GM18499 (cell line): ENCODE data around the gene CLTCL1.
"Not testable (repeated sequence)": the region's sequence is repeated elsewhere in the genome, so short reads cannot be mapped to it uniquely, and the experiment has no call there.

ENCODE experiments used
- ATAC-seq: cut with Tn5 transposase; IDR thresholded peaks from one replicate; pipeline ENCODE4 v1.9.1; 2021; ENCODE audit warnings: moderate number of reproducible peaks; ENCODE audit not compliant: insufficient read depth, unreplicated experiment

Gene CLTCL1

GRCh38 chr22:19291580-19292457 lies at the start of gene CLTCL1:
CLTCL1 (minus strand) TSS chr22:19291719; CDS start chr22:19291641, 78 bp downstream.
- no peak for ATAC-seq

- no peak for ATAC-seq
These were observed 45.6 kb upstream of the CLTCL1 start for GRCh38 chr22:19337137-19337536.

- no peak for ATAC-seq
These were observed 44.9 kb upstream of the CLTCL1 start for GRCh38 chr22:19336133-19337075.

GRCh38 chr22:19331975-19332374 lies 40.5 kb upstream of the CLTCL1 start:
- no peak for ATAC-seq

GRCh38 chr22:19331474-19331873 lies 40.0 kb upstream of the CLTCL1 start:
- ATAC-seq = no peak

- no peak for ATAC-seq
These were observed 39.4 kb upstream of the CLTCL1 start for GRCh38 chr22:19330865-19331418.

- ATAC-seq = not testable (repeated sequence)
These were observed 38.7 kb upstream of the CLTCL1 start for GRCh38 chr22:19330205-19330604.

GRCh38 chr22:19329454-19329853 lies 37.9 kb upstream of the CLTCL1 start:
- ATAC-seq = no peak

- ATAC-seq = no peak
These were observed 33.9 kb upstream of the CLTCL1 start for GRCh38 chr22:19325296-19325948.

- ATAC-seq = not testable (repeated sequence)
These were observed 31.9 kb upstream of the CLTCL1 start for GRCh38 chr22:19323420-19323819.

- ATAC-seq = no peak
These were observed 30.2 kb upstream of the CLTCL1 start for GRCh38 chr22:19321757-19322156.

- ATAC-seq = not testable (repeated sequence)
These were observed 28.6 kb upstream of the CLTCL1 start for GRCh38 chr22:19320136-19320535.

GRCh38 chr22:19319281-19319680 lies 27.8 kb upstream of the CLTCL1 start:
- ATAC-seq = no peak

GRCh38 chr22:19317865-19318264 lies 26.3 kb upstream of the CLTCL1 start:
- ATAC-seq = no peak

- no peak for ATAC-seq
These were observed 16.4 kb upstream of the CLTCL1 start for GRCh38 chr22:19307872-19308271.

GRCh38 chr22:19306535-19306934 lies 15.0 kb upstream of the CLTCL1 start:
- ATAC-seq = not testable (repeated sequence)

- no peak for ATAC-seq
These were observed 13.0 kb upstream of the CLTCL1 start for GRCh38 chr22:19304547-19304946.

- ATAC-seq = no peak
These were observed 12.3 kb upstream of the CLTCL1 start for GRCh38 chr22:19303785-19304184.

GRCh38 chr22:19295733-19296132 lies 4.2 kb upstream of the CLTCL1 start:
- no peak for ATAC-seq
